Activated T-cell treated with anti-CD3 and anti-CD28 coated beads for 24 hours (primary cell): ENCODE results near the gene GHITM.
A peak's percentile ranks its signal among the peaks of the same experiment; 100 is the strongest.
"Not testable (repeated sequence)": the region's sequence is repeated elsewhere in the genome, so short reads cannot be mapped to it uniquely, and the experiment has no call there.

Source experiments
- DNase-seq: peaks from one replicate; pipeline ENCODE4 v3.0.0-alpha.2; 2020; ENCODE audit warnings: low read depth

Gene GHITM

DNA sequence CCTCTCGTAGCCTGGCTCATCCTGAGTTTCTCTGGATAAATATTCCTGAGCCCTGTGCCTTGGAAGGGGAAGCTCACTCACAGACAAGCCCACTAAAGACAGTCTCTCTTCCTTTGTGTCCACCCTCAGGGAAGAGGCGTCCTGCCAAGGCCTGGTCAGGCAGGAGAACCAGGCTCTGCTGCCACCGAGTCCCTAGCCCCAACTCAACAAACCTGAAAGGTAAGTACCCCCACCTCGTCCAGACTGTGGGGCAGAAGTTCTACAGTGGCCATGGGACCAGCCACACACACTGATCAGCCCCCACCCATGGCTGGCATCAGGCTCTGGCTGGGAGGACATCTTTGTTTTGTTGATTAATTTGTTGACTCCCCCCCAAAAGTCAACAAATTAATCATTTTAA lies 37.0 kb downstream of the GHITM start:
- no peak for DNase-seq

DNA sequence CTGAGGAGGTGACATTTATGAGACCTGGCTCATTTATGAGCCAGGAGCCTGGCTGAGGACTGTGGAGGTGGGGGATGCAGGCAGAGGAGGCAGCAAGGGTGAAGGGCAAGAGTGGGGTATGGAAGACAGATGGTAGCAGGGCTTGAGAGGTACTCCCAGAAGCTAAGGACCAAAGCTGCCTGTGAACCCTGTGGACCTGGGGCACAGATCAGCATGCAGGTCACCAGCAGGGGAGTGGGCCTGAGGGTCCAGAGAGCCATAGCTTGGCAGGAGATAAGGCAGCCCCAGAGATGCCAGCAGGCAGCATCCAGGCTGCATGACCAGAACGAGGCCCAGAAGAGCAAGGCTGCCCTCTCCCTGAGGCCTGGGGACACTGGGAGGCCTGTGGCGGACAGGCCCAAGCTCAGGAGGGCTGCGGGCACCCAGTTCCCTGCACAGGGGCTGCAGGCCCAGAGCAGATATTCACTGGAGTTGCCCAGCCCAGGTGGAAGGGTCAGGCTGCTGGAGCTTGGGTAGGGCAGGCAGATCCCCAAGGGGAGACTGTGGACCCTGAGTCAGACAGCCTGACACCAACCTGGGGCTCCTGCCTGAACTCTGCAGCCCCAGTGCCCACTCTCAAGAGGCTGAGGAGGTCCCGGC lies 37.6 kb downstream of the GHITM start:
- no peak for DNase-seq

GRCh38 chr10:84177541-84178141 lies 38.3 kb downstream of the GHITM start:
- DNase-seq: peak; percentile 10

DNA sequence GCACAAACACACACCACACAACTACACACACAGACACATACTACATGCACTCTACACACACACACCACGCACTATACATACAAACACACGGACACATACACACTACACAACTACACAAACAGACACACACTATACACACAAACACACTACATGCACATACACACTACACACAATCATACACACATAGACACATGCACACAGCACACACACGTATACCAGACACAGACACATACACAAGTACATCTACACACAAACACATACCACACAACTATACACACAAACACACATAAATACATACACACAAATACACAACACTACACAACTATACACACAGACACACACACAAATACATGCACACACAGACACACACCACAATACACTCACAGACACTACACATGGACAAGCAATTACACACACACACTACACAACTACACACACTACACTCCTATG lies 38.9 kb downstream of the GHITM start:
- no peak for DNase-seq

DNA sequence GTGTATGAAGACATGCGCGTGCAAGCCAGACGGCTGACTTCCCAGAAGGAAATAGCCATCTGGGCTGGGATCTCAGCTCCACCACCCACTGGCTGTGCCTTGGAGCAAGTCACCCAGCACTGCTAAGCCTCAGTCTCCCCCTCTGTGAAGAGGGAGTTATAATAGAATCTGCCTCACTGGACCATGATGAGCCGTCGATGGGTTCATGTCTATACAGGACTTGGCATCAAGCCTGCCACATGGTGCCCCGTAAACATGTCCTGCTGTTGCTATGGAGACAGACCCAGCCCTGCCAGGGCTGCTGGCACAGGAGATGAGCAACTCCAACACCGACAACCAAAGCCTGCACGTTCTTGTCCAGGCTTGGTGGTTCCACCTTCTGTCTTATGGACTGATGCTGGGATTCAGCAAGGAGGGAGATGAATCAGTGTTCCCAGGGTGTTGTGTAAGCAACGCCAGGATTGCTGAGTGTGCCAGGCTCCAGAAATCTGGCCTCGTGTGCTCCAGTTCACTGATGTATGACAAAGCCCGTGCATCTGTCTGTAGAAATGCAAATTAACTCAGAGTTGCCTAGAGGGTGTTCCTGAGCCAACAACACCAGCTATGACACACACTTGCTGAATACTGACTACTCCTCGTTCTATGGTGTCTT lies 39.9 kb downstream of the GHITM start:
- DNase-seq: no peak

- not testable (repeated sequence) for DNase-seq
These were observed 41.1 kb downstream of the GHITM start for GRCh38 chr10:84180386-84180785.

- no peak for DNase-seq
These were observed 42.3 kb downstream of the GHITM start for GRCh38 chr10:84181631-84182030.

- DNase-seq: no peak
These were observed 45.2 kb downstream of the GHITM start for GRCh38 chr10:84184517-84184916.

- no peak for DNase-seq
These were observed 46.3 kb downstream of the GHITM start for GRCh38 chr10:84185526-84186175.

GRCh38 chr10:84188815-84189214 lies 49.5 kb downstream of the GHITM start:
- no peak for DNase-seq

- no peak for DNase-seq
These were observed 51.3 kb downstream of the GHITM start for GRCh38 chr10:84190621-84191020.

GRCh38 chr10:84191106-84191505 lies 51.8 kb downstream of the GHITM start:
- DNase-seq: no peak

- DNase-seq: no peak
These were observed 54.0 kb downstream of the GHITM start for GRCh38 chr10:84193327-84193726.

DNA sequence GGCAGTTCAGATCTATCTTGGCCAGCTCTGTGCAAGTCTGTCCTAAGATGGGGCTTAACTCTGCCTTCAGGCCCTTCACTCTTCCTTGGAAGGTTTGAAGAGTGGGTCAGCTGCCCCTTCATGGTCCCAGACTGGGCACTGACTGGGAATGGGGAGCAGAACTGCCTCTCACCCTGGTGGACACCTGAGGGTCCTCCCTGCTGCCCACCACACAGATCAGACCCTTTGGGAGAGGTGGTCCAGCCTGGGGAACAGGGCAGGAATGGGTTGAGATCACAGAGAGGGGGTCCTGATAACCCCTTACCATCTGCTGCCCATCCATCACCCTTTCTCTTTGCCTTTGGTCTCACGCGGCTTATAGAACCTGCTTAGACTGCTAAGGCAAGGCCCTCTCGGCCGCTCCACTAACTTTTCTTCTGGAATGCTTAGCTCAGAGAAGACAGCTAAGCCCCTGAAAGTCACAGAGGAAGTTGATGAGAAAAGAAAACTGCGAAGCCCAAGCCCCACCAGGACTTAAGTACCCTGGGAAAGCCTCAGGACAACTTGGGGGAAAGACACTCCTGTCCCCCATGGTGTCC lies 54.6 kb downstream of the GHITM start:
- DNase-seq: no peak

DNA sequence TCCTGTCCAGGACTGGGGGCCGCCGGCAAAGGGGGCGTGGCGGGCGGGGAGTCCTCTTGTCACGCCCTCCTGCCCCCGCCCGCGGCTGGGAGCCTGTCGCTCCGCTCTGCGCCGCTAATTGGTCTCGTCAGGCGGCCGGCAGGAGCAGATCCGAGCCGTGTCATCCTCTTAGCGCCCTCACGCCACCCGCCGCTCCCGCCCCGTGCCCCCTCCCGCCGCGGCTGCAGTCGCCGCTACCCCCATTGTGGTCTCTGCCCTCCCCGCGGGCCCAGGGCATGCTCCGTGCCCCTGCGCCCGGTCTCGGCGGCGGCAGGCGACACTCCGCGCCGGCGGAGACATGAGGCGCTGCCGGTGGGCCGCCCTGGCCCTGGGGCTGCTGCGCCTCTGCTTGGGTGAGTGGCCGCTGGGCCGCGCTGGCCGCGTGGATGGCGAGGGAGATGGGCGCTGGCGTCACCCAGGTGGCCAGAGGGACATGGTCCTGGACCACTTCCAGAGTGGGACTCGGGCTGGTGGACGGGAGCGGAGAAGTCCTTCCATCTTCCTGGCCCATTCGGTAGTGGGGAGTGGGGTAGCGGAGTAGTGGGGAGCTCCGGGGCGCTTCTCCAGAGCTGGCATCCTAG lies 55.2 kb downstream of the GHITM start, which contains the start of gene CDHR1:
Gene CDHR1 (plus strand): TSS at position 114 of the 620 bp plus-strand sequence. CDS start 224 bp downstream, at position 338.
- DNase-seq: peak; percentile 33

GRCh38 chr10:84195044-84195830 lies 55.9 kb downstream of the GHITM start:
- no peak for DNase-seq

- no peak for DNase-seq
These were observed 56.8 kb downstream of the GHITM start for GRCh38 chr10:84196083-84196482.

DNA sequence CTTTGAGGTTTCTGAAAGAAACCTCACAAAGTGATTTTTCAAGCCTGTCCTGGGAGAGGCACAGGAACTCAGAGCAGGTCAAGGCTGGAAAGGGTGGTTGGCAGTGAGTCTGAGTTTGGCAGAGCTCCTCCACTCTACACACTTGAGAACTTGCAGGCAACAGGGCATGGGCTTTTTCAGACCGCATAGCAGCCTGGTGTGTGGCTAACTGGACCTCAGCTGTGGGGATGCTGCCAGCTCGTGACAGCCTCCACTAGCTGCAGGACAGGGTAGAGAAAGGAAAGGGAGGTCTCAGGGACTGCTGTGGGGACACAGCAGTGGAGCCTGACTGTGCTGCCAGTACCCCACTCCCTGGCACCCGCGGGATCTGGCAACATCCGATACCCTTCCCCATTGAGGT lies 57.6 kb downstream of the GHITM start:
- DNase-seq: no peak

DNA sequence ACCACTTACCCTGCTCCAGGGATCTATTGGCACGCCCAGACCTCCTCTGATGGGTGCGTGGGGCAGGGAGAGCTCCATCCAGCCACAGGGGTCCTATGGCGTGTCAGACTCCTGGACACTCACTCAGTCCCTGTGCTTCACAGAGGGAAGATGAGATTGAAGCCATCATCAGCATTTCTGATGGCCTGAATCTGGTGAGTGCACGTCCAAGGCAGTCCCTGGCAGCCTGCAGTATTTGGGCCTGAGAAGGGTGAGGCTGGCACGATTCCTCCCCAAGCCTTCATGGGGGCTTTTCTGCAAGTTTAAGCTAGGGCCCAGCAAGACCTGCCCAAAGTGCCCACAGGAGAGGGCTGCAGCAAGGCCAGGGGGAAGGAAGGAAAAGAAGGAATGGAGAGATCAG lies 58.3 kb downstream of the GHITM start:
- DNase-seq: no peak

GRCh38 chr10:84198206-84198915 lies 59.1 kb downstream of the GHITM start:
- no peak for DNase-seq
